ENCODE measurements around the gene FBXO41.

Gene FBXO41, protein sequence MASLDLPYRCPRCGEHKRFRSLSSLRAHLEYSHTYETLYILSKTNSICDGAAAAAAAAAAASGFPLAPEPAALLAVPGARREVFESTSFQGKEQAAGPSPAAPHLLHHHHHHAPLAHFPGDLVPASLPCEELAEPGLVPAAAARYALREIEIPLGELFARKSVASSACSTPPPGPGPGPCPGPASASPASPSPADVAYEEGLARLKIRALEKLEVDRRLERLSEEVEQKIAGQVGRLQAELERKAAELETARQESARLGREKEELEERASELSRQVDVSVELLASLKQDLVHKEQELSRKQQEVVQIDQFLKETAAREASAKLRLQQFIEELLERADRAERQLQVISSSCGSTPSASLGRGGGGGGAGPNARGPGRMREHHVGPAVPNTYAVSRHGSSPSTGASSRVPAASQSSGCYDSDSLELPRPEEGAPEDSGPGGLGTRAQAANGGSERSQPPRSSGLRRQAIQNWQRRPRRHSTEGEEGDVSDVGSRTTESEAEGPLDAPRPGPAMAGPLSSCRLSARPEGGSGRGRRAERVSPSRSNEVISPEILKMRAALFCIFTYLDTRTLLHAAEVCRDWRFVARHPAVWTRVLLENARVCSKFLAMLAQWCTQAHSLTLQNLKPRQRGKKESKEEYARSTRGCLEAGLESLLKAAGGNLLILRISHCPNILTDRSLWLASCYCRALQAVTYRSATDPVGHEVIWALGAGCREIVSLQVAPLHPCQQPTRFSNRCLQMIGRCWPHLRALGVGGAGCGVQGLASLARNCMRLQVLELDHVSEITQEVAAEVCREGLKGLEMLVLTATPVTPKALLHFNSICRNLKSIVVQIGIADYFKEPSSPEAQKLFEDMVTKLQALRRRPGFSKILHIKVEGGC

DNA sequence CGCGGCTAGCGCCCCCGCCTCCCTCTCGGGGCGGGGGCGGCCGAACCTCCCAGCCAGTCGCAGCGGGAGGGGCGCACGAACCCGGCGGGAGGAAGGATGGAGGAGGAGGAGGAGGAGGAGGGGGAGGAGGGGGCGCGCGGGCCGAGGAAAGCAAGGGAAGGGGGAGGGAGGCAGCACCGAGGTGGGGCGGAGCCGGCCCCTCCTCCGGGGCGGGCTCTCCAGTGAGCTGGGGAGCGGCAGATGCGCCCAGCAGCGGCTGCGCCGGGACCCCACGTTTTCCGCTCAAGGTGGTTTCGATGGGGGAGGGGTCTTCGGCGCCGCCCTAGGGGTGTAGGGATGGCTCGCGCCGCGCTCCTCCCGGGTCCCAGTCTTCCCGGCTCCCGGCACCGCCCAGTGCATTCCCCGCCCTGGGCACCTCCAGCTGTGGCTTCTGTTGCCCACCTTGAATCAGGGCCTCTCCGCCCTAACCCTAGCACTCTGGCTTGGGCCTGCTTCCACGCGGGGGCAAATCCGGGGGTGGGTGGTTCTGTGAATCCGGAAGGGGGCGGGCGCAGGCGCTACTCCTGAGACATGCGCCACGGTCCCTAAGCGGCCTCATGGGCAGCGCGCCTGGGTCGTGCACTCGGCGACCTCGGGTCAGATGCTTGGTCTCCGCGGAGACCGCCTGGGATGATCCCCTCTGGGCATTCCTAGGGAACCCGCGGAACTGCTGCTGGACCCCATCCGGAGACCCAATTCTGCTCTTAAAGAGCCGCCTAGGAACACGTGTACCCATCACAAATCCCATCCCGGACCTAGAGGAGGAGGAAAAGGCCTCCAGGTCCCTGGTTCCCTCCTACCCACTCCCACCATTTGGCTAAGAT lies at the start of gene FBXO41:
Gene FBXO41 (minus strand): TSS at position 183 of the 863 bp plus-strand sequence. CDS start 14,848 bp downstream, outside the sequence.
- peak; percentile 72 to 75 for DNase-seq (ENCODE audit: low read depth in 2 of 2)

DNA sequence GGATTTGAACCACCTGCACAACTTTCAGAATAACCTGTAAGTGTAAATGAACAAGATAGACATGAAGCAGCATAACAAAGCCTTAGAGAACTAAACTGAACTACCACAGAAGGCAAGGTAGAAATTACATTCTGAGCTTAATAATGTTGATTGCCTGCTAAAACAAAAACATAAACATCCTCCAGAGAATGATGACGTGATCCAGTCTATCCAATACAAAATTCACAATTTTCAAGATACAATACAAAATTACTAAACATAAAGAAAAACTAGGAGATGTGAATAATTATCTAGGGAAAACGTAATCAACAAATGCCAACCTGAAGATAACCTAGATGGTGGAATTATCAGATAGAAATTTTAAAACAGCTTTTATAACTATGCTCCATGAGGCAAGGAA lies 49.8 kb upstream of the FBXO41 start:
- no peak for DNase-seq (ENCODE audit: low read depth in 2 of 2)

DNA sequence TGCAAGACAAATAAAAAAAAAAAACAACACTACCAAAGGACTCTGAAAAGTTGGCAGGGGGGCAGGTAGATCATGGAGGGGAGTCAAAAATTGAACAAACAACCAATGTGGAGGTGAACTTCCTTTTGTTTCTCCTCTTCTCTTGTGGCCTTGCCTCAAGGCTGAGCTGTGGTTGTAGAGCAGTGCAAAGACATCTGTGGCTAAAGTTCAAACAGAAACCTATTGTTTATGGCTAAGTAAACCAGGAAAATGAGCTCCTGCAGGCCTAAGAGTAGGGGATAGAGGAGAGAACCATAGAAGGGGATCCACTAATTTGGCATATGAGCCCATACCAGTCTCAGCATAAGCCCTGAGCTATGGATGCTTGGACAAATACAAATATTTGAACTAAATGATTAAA lies 49.3 kb upstream of the FBXO41 start:
- no peak for DNase-seq (ENCODE audit: low read depth in 2 of 2)

DNA sequence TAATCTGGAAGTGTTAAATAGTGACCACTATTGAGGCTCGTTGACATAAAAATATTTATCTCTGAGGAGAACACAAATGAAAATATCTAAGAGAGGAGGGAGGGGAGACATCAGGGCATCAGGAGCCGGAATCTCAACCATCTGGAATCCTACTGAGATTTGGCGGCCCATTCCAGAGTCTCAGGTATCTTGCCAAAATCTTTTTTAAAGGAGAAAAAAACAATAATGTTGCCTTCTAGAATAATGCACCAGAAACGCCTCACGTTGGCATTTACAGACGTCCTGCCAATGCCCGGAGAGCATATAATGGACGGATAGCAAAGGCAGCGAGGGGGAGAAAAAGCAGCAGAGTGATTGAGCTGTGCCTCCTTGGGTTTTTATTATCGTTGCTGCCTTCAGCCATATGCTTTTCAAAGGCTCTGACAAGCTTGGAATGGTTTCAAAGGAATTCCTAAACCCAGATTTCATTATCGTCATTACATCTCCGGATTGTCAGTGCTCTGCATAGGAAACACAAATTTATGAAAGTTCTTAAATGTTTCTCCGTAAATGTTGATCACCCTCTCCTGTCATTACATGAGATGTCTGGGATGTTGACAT lies 39.9 kb upstream of the FBXO41 start:
- no peak for DNase-seq (ENCODE audit: low read depth in 2 of 2)

DNA sequence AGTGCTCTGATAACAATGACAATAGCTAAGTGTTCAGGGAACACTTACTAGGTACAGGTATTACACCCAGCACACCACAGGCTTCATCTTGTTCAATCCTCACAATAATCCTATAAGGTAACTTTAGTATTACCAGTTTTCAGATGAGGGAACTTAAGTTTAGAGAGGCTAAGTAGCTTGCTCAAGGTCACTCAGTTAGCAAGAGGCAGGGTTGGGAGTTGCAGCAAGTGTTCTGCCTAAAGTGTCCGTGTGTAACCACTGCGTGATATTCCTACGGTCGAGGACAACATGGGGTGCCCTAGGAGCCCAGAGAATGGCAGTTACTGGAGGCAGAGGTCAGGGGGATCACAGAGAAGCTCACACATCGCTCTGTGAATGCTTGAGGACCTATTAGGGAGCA lies 39.3 kb upstream of the FBXO41 start:
- no peak for DNase-seq (ENCODE audit: low read depth in 2 of 2)

DNA sequence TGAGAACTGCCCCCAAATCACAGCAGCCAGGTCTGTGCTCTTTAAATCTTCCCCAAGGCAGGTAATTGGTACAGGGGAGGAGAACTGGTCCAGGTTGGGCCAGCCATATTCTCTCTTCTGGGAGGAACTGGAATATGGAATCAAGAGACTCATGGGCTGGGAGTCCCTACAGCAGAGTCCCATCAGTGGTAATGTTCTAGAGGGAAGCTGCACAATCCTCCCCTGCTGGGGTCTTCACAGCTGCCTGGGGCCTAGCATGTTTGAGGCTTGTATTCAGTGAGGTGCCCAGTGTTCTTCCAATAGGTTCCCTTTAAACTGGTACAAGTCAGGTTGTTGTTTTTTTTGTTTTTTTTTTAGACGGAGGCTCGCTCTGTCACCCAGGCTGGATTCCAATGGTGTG lies 30.2 kb upstream of the FBXO41 start:
- no peak for DNase-seq (ENCODE audit: low read depth in 2 of 2)

DNA sequence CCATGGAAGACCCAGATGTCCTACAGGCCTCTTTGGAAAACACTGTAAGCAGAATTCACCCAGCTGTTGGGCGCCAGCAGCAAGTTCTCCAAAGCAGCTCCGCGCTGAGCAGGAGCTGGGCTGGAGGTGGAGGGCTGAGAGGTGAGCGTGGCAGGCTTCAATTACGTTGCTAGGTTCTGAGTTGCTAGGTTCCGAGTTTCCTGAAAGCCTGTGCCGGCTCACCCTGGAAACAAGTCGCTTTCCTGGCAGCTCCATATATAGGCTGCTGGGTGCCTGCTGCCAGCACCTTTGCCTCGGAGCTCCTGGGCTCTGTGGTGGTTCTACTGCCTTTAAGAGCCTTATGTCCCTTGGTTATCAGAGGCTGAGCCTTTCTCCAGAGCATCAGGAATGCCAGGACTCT lies 23.4 kb upstream of the FBXO41 start:
- DNase-seq (ENCODE audit: low read depth in 2 of 2), result no peak

DNA sequence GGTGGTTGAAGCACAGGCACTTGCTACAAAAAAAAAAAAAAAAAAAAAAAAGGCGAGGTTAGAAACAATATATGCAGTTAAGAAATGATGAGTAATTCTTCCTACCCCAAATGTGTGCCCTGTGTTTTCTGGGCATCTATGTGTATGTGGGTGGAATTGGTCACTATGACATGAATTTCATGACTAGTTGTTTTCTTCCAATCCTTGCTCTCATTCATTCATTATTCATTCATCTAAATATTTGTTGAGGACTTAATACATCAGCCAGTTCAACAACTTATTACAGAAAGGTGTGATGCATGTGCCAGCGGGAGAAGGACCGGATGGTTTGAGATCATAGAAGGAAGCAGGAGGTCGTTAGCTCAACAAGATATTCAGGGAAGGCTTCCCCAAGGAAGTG lies 17.4 kb upstream of the FBXO41 start:
- DNase-seq (ENCODE audit: low read depth in 2 of 2), result no peak

DNA sequence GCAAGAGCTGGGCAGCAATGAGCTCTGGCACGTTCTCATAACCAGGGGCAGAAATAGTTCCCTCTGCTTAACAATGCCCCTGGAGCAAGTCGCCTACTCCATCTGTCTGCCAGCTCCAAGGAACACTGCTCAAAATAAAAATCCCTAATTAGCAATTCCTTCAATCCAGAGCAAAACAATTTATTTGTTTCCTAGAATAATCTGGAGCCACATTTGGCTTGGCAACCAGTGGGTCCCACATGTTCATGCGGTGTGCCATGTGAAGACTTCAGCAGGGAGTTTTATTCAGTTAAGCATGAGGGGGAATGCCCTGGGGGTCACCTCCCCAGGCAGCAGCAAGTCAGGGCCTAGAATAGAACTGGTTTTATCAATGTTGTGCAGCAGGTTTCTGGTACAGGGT lies 16.6 kb upstream of the FBXO41 start:
- no peak for DNase-seq (ENCODE audit: low read depth in 2 of 2)

DNA sequence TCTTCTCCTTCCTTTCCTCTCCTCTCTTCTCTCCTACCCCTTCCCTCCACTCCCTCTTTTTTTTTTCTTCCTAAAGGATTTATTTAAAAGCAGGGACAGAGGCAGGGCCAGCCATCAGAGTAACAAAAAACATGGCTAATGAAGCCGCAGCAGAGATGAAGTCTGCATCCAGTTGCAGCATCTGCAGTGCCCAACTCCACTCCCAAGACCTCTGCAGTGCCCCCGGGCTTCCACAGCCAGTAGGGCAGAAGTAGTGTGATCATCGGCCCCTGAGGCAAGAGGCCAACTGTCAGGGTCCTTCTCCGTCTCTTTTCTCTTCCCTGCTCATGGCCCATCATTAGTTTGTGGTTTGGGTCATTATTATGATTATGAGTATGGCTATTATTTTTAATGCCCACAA lies 13.3 kb upstream of the FBXO41 start:
- DNase-seq (ENCODE audit: low read depth in 2 of 2), result no peak

DNA sequence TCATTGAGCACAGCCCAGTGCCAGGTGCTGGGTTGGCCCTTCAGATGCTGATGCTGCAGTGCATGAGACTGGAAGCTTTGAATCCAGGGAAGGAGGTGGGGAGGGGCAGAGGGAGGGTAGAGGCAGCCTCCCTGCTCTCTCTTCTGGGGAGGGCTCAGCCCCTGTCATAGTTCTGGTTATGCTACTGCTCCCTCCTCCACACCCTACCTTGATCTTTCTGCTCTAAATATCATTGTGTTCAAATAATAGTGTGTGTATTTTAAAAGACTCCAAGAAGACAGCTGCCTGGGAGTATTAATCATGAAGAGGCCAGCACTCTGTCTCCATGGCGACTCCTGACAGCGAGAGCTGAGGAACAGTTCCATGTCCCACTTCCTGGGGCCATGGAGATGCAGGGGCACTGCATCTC lies 12.9 kb upstream of the FBXO41 start:
- DNase-seq (ENCODE audit: low read depth in 2 of 2), result no peak

DNA sequence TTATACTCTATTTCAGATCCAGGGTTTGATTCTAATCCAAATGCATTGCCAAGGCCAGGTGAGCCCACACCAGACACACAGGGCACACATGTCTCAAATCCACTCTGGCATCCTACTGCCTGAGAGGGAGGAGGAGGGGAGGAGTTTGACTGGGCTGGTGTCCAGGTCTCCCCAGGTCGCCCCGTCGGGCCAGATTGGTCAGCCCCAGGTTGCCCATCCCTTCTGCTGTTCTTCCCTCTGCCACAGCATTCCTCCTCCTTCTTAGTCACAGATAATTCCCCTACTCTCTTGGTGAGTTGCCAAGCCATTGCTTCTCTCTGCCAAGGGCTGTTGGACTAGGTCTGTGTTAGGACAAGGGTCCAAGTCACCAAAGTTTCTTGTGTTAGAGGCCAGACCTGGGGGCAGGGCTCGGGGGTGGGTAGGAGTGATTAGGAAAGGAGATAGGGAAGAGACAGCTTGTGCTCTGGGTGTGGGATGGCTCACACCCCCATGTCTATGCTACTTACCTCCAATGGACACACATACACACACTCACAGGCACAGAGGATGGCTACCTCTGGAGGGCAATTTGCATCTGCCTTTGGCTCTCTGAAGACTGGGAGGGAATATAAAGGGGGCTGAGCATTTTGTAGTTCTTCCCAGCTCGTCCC lies 11.6 kb upstream of the FBXO41 start:
- DNase-seq (ENCODE audit: low read depth in 2 of 2), result no peak

DNA sequence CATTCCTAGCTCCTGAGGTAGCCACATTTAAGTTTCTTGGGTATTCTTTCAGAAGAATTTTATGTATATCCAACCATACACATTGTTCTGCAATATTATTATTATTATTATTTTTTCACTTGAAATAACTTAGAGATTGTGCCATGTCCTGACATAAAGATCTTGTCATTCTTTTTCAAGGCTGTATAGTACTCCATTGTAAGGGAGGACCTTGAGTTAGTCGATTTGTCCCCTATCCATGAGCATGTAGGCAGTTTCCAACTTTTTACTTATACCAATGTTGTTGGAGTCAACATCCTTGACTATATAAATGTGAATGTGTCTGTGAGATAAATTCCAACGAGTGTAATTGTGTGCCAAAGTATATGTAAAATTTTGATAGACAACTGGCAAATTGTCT lies 10.0 kb upstream of the FBXO41 start:
- no peak for DNase-seq (ENCODE audit: low read depth in 2 of 2)

DNA sequence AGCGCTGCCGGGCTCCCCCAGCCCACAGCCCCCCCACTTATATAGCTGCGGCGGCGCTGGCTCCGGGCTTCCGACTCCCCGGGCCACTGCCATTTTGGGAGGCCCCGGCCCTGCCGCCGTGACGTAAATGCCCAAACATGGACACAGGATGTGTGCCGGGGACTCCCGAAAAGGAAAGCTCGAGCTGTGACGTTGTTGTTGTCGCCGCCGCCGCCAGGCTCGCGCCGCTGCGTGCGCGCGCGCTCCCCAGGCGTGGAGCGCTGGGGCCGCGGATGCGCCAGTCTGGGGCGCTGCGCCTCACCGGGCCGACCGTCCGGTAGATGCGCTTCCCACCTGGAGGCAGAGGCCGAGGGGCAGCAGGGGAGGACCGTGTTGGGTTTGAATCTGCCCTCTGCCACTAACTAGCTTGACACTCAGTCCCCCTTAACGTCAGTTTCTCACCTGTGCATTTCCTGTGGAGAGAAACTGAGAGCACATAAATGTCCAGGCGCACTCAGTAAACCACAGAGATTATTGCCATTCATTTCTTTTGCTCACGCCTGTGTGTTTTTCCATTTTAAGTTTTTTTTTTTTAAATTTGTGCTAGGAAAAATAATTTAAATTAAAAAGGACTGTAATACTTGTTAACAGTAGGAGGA lies 9.4 kb upstream of the FBXO41 start, which contains the start of gene EGR4:
Gene EGR4 (minus strand): TSS at position 15 of the 638 bp plus-strand sequence. CDS start 231 bp downstream, outside the sequence.
- DNase-seq (ENCODE audit: low read depth in 2 of 2), result peak; percentile 80 to 86

DNA sequence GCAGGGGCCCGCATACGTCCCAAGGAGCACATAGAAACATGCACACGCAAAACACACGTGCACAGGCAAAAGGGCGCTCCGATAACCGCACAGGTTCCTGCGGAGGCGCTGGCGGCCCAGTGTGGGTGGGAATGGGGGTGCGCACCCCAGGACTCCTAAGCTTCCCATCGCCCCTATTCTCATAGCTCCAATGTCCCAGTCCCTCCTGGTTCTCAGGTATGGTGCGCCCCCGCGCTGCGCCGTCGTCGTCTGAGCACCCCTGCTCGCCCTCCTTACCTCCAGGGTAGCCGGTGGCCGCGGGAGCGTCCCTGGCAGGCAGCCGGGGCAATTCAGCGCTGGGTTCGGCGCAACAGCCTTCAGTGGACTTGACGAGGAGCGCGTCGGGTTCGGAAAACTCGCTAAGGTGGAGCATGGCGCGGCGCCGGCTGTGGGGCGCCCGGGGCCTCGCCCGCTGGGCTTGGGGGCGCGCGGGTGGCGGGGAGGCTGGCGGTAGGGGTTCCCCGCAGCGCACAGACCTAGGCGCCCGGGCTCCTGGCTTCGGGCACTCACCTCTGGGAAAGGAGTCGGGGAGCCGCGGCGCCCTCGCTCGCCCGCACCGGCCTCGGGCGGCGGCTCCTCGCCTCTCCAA lies 8.7 kb upstream of the FBXO41 start:
- no peak for DNase-seq (ENCODE audit: low read depth in 2 of 2)

DNA sequence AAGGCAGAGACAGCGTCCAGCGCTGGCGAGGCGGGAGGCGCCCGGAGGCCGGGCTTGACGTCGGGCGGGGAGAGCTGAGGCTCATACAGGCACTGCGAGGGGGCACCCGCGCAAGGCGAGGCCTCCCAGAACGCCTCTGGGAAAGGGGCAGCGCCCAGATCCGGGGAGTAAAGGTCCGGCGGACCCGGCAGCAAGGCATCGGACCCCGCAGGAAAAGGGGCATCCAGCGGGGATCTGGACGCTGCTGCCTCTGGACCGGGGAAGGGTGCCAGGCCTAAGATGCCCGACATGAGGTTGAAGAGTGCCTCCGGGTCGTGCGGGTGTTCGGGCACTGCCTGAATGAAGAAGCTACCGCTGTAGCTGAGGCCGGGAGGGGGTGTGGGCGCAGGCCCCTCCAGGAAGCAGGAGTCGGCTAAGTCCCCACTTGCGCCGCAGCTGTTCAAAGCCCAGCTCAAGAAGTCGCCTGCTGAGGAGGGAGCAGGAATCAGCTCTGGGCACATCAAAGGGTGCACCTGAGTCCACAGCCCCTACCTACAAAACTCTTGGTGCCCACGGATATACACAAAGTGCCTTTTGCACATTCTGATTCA lies 8.1 kb upstream of the FBXO41 start:
- no peak for DNase-seq (ENCODE audit: low read depth in 2 of 2)

DNA sequence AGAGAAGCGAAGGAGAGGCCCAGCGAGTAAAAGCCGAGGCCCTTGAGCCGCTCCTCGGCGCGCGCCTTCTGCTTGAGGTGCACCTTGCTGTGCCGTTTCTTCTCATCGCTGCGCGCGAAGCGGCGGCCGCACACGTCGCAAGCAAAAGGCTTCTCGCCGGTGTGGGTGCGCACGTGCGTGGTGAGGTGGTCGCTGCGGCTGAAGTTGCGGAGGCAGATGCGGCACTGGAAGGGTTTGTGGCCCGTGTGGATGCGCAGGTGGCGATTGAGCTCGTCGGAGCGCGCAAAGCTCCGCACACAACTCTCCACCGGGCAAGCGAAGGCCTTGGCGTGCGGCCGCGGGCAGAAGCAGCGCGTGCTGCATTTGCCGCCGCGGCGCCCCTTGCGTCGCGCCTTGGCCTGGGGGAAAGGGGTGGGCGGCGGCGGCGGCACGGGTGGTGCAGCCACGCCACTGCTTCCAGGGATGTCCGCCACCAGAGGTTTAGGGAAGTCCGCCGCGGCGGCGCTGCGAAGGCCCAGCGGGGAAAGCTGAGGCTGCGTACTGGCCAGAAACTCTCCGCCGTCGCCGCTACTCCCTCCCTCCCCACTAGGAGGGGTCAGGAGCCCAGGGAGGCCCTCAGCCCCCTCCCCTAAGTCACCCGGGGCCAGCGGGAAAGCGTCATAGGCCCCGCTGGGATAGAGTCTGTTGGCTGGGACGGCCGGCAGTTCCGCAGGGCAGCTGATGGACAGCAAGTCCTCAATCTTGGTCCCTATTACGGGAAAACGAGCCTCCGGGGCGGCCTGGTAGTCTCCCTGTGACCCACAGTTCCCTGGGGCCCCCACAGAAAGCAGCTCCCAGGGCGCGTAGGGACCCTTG lies 7.4 kb upstream of the FBXO41 start:
- no peak for DNase-seq (ENCODE audit: low read depth in 2 of 2)

DNA sequence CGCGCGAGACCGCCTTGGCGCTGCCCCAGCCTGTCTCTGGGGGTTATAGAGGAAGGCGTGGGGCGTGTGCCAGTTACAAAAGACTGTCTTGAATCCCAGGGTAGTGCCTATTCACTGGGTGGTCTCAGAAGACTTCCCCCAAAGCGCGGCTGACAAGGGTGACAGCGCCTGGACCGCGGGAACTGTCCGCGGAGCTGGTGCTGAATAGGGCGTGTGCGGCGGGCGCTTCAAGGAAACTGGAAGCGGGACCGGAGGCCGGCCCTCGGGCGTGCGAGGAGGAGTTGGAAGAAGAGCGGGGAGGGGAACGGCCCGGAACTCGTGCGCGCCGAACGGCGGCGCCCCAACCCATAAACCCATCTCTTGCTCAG lies 6.8 kb upstream of the FBXO41 start:
- peak; percentile 28 to 38 for DNase-seq (ENCODE audit: low read depth in 2 of 2)

Measured in stimulated activated CD8-positive, alpha-beta memory T cell treated with anti-CD3 and anti-CD28 coated beads, Interleukin-15, amount 100 ng/mL, for 48 hours (primary cell).